Uterus (tissue), 4 donors: ENCODE data around the gene TRIM41. TPM values are rescaled to one million over a fixed set of nuclear protein-coding genes. Genes with fewer than 3 reads are reported as not detected.

Experiments used
- DNase-seq, 2 donors: peaks; one replicate each; pipeline ENCODE4 v3.0.0-alpha.2; 2019 to 2020
- H3K27ac ChIP-seq, 2 donors: fragments of 200-600 bp; sonication (generic); 1 replicate in 1 of 2; 2 replicates in 1 of 2; pipeline ENCODE4 v1.5.1; 2016 to 2018
- H3K27me3 ChIP-seq, 2 donors: fragments of 200-600 bp; sonication (generic); one replicate each; pipeline ENCODE4 v1.5.1; 2018 to 2019; ENCODE audit warnings: control low read depth in 1 of 2
- H3K36me3 ChIP-seq, 2 donors: fragments of 200-600 bp; sonication (generic); one replicate each; pipeline ENCODE4 v1.5.1; 2019; ENCODE audit warnings: control low read depth in 1 of 2
- H3K4me1 ChIP-seq, 2 donors: fragments of 200-600 bp; sonication (generic); one replicate each; pipeline ENCODE4 v1.5.1; 2018 to 2019; ENCODE audit warnings: control low read depth in 1 of 2
- H3K4me3 ChIP-seq, 2 donors: fragments of 200-600 bp; sonication (generic); 1 replicate in 1 of 2; 2 replicates in 1 of 2; pipeline ENCODE4 v1.5.1; 2018 to 2019; ENCODE audit warnings: mild to moderate bottlenecking in 1 of 2
- H3K9me3 ChIP-seq, 2 donors: fragments of 200-600 bp; sonication (generic); one replicate each; pipeline ENCODE4 v1.5.1; 2019; ENCODE audit warnings: control low read depth in 1 of 2
- POLR2A ChIP-seq, 2 donors: fragments of 450-650 bp; IDR thresholded peaks; one replicate each; pipeline ENCODE4 v1.6.1; 2016; ENCODE audit warnings: antibody characterized with exemption in 2 of 2, mild to moderate bottlenecking in 1 of 2, moderate library complexity in 1 of 2
- intact Hi-C: fragments of 100-400 bp; cut with DNase I; formaldehyde crosslinking; loops from one replicate; pipeline ENCODE4 v1.15.1; 2023; ENCODE audit warnings: low total_unique reads
- total RNA-seq, 4 donors: library from RNA; depleted of rRNA in 3 of 4; stranded (reverse); fragments of >200 nt in 3 of 4; gene quantifications; one replicate each; pipeline versions ENCODE4 v1.1.0 to v1.2.4, GENCODE V29; 2014 to 2023
- TF ChIP-seq, protein P1 (sequence below), 4 experiments: fragments of 200-600 bp in 2 of 4; fragments of 450-650 bp in 2 of 4; sonication (generic) in 2 of 4; IDR thresholded peaks; one replicate each; pipeline ENCODE4 v1.5.1; 2016 to 2019; ENCODE audit warnings: antibody characterized with exemption in 4 of 4, mild to moderate bottlenecking in 2 of 4, moderate library complexity in 1 of 4
- donor health status: DM: yes; HTN: yes; CAD: no.

Gene TRIM41
- total RNA-seq, 4 donors from 2014 or later = 4.7 to 18.8 (median 12.2) TPM

DNA sequence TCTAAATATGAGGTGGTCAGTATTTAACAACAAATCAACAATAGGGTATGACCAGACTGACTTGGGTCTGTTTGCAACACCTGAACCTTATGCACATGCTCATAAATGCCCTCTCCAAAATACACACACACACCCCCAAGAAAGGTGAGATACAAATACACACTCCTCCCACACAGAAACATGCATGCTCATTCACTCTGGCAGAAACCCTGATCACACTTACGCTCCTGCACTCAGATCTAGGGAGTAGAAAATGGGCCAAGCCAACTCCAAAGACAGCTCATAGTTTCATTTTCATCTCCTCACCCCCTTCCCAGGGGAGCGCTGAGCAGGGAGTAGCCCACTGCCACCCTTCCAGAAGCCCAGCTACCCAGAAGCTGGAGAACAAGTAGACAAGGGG, 29.4 kb upstream of the TRIM41 start:
- no peaks in the 10 kb centered on the region for H3K36me3 ChIP-seq
- no peak overlapping the region for H3K27ac ChIP-seq
- no peaks in the 10 kb centered on the region for H3K9me3 ChIP-seq
- DNase-seq = no peak
- H3K27me3 ChIP-seq = no peaks in the 10 kb centered on the region
- no peaks in the 10 kb centered on the region for H3K4me1 ChIP-seq
- intact Hi-C loops = no loop called here
- no peak overlapping the region for H3K4me3 ChIP-seq
- TF ChIP-seq POLR2A (IDR thresholded peaks at IDR 0.05) = no peak
- TF ChIP-seq, protein P1, sequence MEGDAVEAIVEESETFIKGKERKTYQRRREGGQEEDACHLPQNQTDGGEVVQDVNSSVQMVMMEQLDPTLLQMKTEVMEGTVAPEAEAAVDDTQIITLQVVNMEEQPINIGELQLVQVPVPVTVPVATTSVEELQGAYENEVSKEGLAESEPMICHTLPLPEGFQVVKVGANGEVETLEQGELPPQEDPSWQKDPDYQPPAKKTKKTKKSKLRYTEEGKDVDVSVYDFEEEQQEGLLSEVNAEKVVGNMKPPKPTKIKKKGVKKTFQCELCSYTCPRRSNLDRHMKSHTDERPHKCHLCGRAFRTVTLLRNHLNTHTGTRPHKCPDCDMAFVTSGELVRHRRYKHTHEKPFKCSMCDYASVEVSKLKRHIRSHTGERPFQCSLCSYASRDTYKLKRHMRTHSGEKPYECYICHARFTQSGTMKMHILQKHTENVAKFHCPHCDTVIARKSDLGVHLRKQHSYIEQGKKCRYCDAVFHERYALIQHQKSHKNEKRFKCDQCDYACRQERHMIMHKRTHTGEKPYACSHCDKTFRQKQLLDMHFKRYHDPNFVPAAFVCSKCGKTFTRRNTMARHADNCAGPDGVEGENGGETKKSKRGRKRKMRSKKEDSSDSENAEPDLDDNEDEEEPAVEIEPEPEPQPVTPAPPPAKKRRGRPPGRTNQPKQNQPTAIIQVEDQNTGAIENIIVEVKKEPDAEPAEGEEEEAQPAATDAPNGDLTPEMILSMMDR (IDR thresholded peaks at IDR 0.05) = no peak

DNA sequence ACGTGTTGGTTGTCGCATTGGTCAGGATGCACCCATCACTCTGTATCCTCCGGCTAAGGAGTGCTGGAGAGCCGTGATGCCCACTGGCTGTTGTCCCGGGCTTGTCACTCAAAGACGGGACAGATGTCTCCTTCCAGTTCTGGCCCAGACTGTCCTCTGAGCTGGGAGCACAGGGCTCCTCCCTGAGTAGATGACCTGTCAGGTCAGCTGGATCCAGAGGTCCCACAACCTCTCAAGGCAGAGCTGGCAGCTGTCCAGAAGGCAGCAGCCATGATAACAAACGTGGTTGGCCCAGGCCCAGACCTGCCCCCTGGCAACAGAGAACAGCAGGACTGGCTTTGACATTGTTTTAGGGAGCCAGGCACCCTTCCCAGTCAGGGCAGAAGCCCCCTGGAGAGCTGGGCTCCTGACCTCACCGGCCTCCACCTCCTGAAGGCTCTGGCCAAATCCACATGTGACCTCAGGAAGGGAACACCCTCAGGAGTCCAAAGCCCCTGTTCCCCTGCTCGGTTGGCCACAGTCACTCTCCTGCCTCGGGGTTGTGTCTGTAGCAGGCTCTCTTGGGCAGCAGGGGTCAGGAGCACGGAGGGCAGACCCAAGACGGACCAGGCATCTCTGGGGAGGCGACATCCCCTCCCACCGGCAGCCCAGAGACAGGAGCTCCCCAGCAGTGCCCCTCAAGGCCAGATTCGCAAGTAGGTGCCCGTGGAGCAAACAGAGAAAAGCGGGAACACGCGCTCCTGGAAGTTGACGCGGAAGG, 28.4 kb upstream of the TRIM41 start:
- Histone ChIP-seq H3K27ac (no peak overlapping the region), H3K36me3 (no peaks in the 10 kb centered on the region), H3K4me3 (no peak overlapping the region), H3K9me3 (no peaks in the 10 kb centered on the region), H3K4me1 (no peaks in the 10 kb centered on the region), H3K27me3 (no peaks in the 10 kb centered on the region)
- DNase-seq = no peak
- intact Hi-C loops = no loop called here
- TF ChIP-seq, protein P1 (IDR thresholded peaks at IDR 0.05) = no peak
- TF ChIP-seq POLR2A (IDR thresholded peaks at IDR 0.05) = no peak

DNA sequence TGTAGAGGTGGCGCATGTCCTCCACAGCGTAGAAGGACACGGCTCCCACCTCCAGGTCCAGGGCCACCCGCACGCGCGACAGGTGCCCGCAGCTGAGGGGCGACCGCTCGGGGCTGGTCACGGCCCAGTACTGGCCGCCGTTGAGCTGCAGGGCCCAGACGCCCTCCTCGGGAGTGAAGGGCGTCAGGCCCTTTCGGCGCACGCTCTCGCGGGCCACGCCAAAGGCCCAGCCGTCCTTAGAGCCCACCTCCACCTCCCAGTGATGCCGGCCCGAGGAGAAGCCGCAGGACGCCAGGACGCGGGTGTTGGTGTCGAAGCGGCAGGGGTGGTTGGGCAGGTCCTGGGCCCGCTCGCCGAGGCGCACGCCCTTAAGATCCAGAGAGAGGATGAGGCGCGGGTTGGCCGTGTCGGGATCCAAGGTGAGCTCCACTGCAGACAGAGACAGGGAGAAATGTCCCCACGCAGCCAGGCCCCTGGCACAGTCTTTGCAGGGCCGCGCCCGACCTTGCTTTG, 27.8 kb upstream of the TRIM41 start:
- TF ChIP-seq, protein P1 (IDR thresholded peaks at IDR 0.05) = no peak
- TF ChIP-seq POLR2A (IDR thresholded peaks at IDR 0.05) = no peak
- no peak for DNase-seq
- H3K4me3 ChIP-seq = no peak overlapping the region
- intact Hi-C loops = no loop called here
- no peaks in the 10 kb centered on the region for H3K4me1 ChIP-seq
- H3K27ac ChIP-seq = no peak overlapping the region
- H3K27me3 ChIP-seq = no peaks in the 10 kb centered on the region
- H3K36me3 ChIP-seq = no peaks in the 10 kb centered on the region
- H3K9me3 ChIP-seq = no peaks in the 10 kb centered on the region

DNA sequence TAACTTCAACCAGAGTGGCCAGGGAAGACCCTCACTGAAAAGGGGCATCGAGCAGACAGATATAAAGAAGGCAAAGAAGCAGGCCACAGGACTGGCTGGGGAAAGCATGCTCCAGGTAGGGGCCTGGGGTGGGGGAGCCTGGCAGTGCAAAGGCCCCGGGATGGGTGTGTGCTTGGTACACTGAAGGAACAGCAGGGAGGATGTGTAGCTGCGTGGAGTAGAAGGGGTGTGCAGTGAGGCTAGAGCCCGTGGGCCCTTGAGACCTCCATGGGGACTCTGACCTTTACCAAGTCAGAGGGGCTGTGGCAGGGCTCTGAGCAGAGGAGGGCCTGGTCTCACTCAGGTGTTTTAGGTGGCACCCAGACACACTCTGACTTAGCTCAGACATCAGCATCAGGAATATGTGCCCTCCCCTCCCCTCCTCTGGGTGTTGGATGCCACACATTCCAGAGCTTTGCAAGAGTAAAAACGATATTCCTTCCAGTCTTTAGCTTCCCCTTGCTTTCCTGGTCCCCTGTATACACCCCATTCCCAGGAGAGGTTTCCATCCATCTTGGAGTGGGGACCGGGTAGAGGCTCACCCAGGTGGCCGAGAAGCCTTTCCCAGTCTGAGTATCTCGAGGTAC, 25.6 kb upstream of the TRIM41 start:
- no peak for DNase-seq

More for the DNA sequence above, 25.6 kb upstream of the TRIM41 start:
- H3K36me3 ChIP-seq = no peaks in the 10 kb centered on the region
- intact Hi-C loops = no loop called here
- no peak overlapping the region for H3K4me3 ChIP-seq
- TF ChIP-seq, protein P1 (IDR thresholded peaks at IDR 0.05) = no peak
- H3K9me3 ChIP-seq = no peaks in the 10 kb centered on the region
- no peaks in the 10 kb centered on the region for H3K4me1 ChIP-seq
- no peak overlapping the region for H3K27ac ChIP-seq
- H3K27me3 ChIP-seq = no peaks in the 10 kb centered on the region
